HG03139 (cell line): ENCODE results near the gene TGFBR3.

Experiments used
- ATAC-seq: cut with Tn5 transposase; IDR thresholded peaks from one replicate; pipeline ENCODE4 v1.9.1; 2021; ENCODE audit not compliant: unreplicated experiment

TGFBR3 gene

DNA sequence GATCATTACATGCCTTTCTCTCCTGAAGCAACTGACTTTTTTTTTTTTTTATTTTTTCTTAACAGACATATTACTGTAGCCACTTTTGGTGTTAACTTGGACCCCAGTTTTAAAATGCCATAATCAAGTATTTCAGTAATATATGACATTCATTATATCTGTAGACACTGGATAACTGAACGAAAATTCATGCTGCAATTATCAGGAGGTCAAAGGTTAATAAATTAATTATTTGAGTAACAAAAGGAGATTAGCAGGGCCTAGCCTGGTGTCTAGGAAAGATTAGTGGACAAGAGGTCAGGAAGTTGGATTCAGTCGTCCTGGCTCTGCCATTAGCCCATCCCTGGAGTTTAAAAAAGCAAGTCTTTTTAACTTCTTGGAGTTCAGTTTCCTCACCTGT is 168.1 kb downstream of the TGFBR3 start:
- no peak for ATAC-seq

DNA sequence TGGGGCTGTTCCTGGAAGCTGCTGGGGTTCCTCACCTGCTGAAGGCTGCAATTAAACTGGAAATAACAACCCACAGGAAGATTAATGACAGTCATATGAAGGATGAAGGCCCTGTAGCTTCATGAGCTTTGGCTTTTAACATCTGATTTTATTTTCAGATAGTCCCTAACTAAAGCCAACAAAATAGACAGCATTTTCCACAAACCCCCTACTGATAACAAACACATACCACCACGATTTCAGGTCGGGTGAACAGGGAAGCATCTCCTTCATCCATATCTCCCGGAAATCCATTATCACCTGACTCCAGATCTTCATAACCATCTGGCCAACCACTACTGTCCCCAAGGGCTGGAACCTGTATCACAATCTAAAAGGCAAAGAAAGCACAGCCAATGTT is 169.6 kb downstream of the TGFBR3 start:
- no peak for ATAC-seq

GRCh38 chr1:91715416-91716000 is 170.4 kb downstream of the TGFBR3 start:
- no peak for ATAC-seq

- ATAC-seq, result no peak
These were observed 171.0 kb downstream of the TGFBR3 start for GRCh38 chr1:91714867-91715381.

DNA sequence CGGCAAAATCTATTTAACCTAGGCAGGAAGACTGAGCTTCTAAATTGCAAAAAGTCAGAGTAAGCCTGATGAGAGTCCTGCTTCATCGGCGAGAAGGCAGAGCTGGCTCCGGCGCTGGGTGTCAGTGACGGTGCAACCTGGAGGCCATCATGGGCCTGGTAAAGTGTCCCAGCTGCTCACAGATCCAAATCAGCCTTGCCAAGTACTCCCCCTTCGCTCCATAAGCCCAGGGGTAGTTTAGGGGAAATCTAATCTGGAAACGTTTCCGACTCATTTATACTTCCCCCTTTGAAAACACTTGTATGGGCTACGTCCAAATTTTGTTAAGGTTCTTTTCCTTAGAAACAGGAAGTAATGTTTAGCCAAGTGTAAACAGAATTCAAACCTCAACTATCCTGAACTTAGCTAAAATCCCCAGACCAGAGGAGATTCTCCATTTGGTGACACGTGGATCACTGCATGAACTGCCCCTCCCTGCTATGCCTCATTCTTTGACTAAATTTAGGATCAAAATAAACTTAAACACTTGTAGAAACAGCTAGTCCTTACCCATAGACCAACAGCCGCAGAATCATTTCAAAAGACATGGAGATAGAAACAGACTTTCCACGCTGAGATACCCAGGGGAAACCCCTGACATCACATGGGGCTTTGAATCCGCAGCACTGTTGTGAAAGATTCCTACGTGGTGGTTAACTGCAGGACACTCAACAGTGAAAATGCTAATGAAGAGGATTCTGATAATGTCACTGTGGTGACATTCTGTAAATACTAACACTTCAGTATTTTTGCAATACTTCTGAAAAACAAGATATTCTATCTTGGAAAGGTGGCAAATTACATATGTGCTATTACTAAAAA is 172.7 kb downstream of the TGFBR3 start:
- peak; percentile 63 for ATAC-seq

DNA sequence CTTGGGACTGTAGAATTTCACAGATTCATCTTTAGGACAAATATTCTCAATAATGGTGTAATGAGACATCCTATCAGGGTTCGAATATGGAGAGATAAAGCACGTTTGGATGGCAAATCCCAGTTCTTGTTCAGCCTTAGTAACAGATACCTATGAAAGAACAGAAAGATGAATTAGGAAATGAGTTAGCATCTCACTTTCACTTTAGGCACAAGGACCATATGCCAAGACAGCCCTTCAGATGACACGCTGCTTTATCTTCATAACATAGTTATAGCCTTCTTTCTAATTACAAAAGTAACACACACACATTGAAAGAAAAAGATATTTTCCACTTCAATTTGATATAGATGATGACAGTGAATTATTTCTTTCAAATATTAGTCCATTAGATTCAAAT is 173.6 kb downstream of the TGFBR3 start:
- ATAC-seq, result no peak

DNA sequence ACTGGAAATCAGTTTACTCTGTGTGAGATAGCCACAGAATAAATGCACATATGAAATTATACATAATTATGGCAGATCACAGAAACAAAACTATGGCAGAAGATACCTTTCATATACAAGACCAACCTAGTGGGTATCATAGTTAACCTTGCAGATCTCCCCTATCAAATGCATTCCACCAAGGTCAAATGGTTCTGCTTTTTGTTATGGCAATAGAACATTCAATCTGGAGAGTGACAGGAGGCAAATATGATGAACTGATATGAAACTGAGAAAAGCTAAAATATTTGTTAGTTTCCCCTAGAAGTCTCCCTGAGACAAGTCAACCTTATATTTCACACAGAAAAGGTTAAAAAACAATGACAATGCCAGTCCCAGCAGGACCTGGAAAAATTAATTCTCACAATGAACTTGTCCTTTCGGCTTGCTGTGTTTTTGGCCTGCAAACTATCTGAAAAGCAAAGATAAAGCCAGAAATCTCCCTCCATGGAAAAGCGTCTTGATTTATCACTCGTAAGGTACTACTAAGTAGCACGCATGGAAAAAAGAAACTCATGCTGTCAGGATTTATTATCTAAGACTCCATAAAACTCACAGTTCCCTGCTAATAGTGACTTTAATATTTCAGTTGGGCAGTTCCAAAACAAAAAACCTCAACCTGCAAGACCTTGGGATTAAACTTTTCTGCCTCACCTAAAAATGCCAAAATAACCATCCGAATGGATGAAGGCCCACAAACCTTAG is 174.3 kb downstream of the TGFBR3 start:
- no peak for ATAC-seq

- no peak for ATAC-seq
These were observed 175.7 kb downstream of the TGFBR3 start for GRCh38 chr1:91710261-91710660.

GRCh38 chr1:91708691-91709090 is 177.3 kb downstream of the TGFBR3 start:
- no peak for ATAC-seq

DNA sequence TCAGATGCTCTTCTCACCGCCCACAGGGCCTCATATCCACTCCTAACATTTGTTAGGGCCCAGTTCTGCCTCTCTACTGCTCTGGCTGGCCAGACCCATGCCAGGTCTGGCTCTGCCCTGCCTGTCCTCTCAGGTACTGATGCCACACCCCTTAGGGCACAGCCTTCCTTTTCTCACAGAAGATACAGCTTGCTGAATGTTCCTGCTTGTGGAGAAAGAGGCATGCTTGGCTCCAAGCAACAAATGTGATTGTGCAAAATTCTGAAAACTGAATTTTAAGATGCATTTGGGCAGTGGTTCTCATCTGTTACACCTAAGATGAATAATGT is 178.1 kb downstream of the TGFBR3 start:
- no peak for ATAC-seq

DNA sequence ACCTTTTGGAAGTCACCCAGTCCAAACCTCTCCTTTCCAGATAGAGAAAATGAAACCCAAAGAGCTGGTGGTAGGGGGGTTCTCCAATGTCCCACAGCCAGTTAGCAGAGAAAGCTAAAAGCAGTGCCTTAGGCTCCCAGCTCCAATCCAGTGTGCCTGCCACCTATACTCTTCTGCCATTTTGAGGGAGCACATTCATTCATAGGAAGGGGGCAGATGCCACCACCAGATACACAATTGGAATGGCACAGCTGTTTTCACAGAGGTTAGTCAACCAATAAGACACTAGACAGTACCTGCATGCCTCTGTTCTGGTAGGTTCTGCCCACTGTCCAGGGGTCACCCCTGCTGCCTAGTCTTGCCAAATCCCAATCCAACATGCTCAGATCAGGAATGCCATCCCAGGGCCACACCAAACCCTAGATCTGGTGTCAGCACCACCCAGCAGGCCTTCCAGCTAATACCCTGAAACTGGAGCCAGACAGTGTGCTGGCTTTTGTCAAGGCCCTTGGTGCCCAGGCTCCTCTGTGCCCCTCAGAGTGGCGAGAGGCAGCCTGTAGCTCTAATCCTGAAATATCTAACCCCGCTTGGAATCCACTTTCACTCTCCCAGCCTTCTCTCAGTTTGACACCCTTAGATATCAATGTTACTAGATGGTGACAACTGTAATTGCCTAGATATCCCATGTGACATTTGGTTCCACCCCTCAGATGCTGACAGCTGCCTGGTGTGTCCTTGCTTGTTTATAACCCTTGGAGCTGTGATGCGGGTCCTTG is 178.6 kb downstream of the TGFBR3 start:
- no peak for ATAC-seq

- ATAC-seq, result no peak
These were observed 179.6 kb downstream of the TGFBR3 start for GRCh38 chr1:91706140-91706957.

GRCh38 chr1:91704746-91705145 is 181.2 kb downstream of the TGFBR3 start:
- ATAC-seq, result no peak

DNA sequence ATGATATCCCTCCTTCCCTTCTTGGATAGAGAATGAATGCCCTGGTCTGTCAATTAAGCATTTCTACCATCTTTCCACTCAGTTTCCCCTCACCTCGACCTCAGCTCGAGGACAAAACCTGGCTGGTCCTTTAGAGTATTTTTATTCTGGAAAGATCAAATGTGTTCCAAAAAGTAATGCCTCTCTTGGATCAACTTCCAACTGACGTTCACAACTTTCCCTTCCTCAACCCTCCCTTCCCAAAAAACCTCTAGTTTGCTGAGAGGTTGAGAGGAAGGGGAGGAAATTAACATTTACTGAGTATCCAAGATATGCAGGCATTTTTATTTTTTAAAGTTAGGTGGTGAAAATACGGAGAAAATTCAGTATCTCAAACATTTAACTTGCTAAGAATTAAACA is 182.9 kb downstream of the TGFBR3 start:
- ATAC-seq, result no peak

GRCh38 chr1:91701472-91701869 is 184.5 kb downstream of the TGFBR3 start:
- ATAC-seq, result no peak

DNA sequence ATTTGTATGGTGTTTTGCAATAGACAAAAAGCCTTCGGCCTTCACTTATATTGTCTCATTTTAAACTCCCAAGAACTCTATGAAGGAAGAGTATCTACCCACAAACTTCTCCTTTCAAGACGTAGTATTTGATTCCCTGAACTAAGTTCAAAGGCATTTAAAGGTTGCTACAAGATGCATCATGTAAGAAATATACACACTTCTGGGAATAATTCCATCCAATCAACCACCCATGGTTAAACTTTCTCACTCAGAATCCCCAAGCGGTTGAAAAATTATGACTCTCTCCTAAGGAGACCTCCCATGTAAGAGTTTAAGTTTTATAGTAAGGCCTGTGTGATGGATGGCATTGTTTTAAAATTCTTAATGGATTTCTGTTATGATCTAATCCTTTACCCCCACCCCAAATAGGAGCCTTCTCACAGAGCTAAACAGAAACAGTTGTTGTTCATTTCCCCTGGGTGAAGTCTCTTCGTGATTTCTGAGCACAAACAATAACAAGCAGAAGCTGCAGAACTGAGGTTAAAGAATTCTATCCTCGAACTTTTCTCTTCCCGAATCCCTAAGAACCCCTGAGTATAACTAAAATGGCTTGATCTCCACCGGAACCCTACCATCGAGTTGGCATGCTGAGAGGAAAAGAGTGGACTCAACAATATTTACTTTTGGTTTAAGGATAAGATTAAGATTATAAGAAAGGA is 185.0 kb downstream of the TGFBR3 start:
- no peak for ATAC-seq

- ATAC-seq, result no peak
These were observed 185.6 kb downstream of the TGFBR3 start for GRCh38 chr1:91700332-91700731.

DNA sequence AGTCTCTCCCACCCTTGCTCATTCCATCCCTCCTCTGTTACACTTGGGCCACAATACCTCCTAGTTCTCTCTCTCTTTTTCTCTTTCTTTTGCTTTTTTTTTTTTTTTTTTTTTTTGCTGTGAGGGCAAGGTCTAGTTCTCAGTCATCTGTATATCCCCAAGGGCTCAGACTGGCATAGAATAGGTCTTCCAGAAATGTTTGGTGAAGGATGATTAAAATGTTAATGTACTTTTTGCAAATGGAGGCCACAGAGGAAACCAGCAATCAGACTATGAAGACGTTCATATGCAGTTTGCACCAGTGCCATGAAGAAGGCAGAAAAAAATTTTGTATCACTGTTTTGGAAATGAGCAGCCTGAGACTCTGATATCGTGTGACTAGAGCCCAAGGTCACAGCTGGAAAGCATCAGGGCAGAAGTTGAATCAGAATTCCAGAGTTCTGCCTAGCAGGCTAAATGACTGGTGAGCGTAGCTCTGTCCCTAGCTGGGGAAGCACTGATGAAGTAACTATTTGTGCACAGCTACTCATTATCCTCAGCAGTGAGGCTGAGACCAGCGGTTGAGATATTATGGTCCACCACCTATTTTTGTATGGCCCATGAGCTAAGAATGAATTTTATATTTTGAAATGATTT is 186.5 kb downstream of the TGFBR3 start:
- ATAC-seq, result no peak

- ATAC-seq, result no peak
These were observed 188.1 kb downstream of the TGFBR3 start for GRCh38 chr1:91697861-91698260.
